GM19023 (cell line): ENCODE measurements around the gene DCX.

Experiments used
- ATAC-seq: cut with Tn5 transposase; IDR thresholded peaks from one replicate; pipeline ENCODE4 v1.9.1; 2021; ENCODE audit warnings: mild to moderate bottlenecking, moderate library complexity; ENCODE audit not compliant: unreplicated experiment

DCX gene

DNA sequence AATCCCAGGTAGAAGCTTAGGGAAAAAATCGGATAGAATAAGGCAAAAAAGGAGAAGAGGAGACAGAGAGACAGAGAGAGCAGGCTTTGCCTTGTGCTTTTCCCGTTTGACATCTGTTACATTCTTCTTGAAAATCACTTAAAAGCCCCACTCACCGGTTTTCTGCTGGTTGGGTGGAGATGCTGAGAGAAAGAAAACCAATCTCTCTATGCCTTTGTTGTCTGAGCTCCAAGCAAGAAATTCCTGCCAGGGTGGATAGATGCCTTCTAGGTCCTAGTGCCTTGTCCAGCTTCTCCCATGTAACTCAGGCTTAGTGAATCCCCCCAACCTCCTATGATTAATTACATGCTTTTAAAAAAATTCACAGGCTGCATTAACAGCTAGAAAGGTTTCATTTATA lies at the start of gene DCX:
DCX (minus strand) TSS at position 210 of the 400 bp plus-strand sequence. CDS start 1,794 bp downstream, outside the sequence.
- ATAC-seq, result no peak

DNA sequence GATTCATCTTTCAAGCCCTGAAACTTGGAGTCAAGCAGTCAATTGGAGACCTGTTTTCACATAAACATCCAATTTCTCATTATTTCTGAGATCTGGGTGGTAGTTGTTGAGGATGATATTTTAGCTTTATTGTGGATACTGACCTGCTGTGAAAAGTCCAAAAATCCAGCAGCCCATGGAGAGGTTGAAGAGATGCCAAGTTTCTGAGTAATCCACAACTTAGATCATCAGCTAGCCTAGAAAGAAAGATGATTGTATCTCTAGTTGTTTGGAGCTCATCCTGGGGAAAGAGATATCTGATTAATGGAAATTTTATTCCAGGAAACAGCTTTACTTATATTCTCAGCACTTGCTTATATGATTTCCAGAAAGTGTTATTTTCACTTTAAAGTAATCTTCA lies 48.6 kb upstream of the DCX start:
- no peak for ATAC-seq

DNA sequence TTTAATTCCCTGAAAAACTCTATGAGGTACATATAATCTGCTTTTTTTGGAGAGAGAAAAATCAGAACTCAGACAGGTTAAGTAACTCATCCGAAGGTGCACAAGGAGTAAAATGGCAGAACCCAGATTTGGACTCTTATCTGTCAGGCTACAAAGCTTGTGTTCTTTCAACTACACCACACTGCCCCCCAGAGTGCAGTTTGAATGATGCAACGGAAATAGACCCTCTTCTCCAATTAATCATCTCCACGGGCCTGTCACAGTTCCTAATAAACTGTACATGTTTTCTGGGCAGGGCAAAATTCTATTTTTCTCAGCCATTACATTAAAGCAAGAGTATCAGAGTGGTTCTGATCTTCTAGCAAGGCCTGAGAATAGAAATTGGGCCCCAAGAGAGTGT lies 35.3 kb upstream of the DCX start:
- peak; percentile 63 for ATAC-seq

DNA sequence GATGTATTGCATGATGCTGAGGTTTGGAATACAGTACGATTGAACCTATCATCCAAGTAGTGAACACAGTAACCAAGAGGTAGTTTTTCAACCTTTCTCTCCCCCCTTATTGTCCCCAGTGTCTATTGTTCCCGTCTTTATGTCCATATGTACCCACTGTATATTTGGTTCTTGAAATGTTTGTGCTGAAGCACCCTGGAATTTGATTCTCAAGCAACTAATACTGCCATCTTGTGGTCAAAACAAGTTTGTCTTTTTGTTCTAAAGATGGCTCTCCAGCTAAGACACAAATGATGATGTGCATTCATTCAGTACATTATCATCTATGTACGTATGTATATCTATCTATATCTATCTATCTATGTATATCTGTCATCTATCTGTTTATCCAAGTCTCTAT lies 33.5 kb upstream of the DCX start:
- no peak for ATAC-seq

- ATAC-seq, result no peak
These were observed 32.9 kb upstream of the DCX start for GRCh38 chrX:111444881-111445280.

GRCh38 chrX:111443946-111444345 lies 32.0 kb upstream of the DCX start:
- ATAC-seq, result no peak

DNA sequence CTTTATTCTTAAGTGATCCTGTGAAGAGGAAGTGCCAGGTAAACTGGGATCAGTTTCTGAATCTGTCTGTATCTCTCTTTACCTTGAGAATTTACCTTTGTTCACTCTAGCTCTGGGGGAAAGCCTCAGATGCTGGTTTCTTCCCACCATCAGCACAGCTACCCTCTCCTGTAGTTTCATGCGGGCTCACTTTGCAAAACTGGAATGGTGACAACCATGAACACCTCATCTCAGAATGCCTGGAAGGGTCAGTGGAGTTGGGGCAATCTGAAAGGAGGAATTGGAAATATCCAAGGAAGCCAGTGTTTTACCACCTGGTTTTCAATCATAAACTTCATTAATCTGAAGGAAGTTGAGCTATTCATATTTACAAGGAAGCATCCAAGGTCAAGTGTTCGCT lies 30.8 kb upstream of the DCX start:
- ATAC-seq, result no peak

- ATAC-seq, result no peak
These were observed 23.5 kb upstream of the DCX start for GRCh38 chrX:111435469-111435868.

GRCh38 chrX:111431001-111431400 lies 19.0 kb upstream of the DCX start:
- ATAC-seq, result no peak

DNA sequence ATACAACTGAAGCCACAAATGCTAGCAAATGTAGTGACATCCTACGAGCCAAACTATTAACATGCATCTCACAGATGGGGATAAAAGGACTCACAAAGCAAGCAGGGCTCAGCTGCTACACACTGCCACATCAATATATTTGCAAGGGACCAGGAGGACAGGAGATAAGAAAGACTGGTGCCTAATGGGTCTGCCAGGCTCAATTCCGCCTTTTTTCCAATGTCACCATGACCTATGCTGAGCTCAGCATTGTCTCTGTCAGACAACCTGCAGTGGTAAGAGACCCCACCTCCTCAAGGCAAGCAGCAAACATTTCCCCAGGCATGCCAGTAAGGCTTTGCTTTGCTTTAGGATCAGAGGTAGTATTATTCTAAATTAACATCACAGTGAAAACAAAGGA lies 435 bp downstream of the DCX start:
- ATAC-seq, result no peak

GRCh38 chrX:111410590-111411078 lies 1.4 kb downstream of the DCX start:
- ATAC-seq, result no peak

GRCh38 chrX:111409326-111409725 lies 2.7 kb downstream of the DCX start:
- ATAC-seq, result no peak

- ATAC-seq, result no peak
These were observed 4.0 kb downstream of the DCX start for GRCh38 chrX:111407948-111408347.

DNA sequence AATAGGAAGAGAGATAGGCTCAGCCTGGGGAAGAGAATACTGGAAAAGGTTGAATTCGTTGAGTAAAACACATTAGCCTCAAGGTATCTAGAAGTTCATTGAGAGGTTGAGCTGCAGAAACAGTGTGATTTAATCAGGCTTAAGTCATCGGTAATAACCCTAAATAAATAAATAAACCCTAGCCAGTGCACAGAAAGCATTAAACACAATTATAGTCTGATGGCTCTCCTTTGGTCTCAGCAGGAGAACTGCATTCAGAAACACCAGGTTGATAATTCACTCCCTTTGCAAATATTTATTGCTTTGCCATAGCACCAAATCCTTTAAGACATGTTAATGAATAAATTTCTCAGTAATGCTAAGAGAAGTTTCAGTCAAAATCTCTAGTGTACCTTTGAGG lies 9.6 kb downstream of the DCX start:
- no peak for ATAC-seq

GRCh38 chrX:111395149-111395548 lies 16.8 kb downstream of the DCX start:
- ATAC-seq, result no peak

- no peak for ATAC-seq
These were observed 17.4 kb downstream of the DCX start for GRCh38 chrX:111394569-111394968.

- no peak for ATAC-seq
These were observed 24.4 kb downstream of the DCX start for GRCh38 chrX:111387470-111388070.

DNA sequence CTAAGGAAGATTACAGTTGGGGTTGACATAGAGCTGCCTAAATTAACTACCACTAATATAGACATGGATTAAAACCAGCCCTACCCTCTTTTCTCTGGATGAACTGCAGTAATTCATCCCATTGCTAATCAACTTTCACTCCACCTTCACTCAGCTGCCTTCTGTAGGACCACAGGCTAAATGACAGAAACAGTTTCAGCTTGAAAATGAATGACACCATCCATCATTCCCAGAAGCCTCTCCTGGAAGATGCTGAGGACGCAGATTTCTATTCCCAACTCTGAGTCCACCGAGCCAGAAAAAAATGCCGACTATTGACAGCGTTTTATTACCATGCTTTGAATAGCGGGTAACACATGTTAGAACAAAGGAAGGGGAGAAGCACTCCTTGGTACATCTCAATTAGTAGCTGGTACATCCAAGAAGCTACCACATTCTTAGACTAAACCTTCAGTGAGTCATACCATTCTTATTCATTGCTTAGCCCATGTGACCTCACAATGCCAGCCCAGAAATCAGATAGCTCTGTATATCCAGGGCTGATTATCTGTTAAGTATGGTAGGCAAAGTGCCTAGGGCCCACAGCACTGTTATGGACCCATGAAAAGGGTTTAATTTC lies 25.3 kb downstream of the DCX start:
- no peak for ATAC-seq

DNA sequence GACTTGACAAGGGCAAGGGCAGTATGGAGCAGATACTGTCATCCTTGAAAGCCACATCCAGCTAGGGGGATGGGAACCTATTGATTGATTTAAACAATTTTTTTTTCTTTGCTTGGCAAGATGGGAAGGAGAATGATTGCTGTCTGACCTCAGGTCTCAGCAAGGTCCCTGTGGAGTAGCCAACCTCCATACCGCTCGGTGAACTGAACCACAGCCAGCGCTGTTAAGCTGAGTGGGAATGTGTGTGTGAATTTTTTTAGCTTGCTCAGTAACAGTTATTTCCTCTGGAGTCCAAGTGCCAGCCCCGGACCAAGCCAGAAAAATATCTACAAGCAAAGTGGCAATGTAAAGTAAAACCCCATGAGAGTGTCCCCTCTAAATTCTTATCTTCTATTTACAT lies 25.9 kb downstream of the DCX start:
- ATAC-seq, result no peak

GRCh38 chrX:111382277-111382676 lies 29.7 kb downstream of the DCX start:
- no peak for ATAC-seq

DNA sequence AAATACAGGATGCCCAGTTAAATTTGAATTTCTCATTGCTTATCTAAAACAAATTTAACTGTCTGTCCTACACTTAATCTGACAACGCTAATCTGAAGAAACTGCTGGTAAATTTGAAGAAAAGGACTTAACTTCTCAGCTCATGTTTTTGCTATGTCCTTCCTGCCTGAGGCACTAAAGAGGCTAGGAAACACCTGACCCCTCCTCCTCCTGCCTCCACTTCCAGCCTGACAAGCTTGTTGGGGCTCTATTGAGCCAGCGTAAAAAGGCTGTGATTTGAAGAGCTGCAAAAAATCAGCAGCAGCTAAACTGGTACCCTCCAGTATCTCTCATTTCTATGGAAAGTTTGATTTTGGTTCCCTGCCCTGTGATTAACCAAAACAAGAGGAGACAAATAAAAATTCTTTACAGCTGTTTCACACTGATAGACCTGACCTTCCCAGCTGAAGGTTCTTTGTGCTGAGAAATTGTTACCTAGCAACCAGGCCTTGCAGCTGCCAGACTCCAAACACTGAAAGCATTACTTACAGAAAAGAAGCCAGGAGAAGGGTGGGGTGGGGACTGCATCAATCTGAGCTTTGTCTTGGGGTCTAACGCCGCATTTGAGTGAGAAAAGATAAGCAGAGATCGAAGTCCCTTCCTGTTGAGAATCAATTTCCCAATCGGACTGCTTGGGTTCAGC lies 35.0 kb downstream of the DCX start:
- ATAC-seq, result no peak

DNA sequence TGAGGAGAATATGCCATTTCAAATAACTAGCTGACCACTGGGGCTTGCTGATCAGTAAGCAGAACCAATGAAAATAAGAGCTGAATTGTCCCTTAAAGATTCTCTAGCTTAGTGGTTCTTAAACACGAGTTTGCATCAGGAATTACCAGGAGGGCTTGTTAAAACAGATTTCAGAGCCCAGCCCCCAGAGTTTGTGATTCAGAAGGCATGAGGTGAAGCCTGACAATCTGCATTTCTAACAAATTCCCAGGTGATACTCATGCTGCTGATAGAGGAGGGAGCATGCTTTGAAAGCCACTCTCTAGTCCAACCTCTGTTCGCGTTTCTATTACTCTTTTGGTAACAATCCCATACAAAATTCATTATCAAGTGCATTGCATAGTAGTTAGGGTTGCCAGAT lies 35.5 kb downstream of the DCX start:
- no peak for ATAC-seq
